ENCODE data around the gene PPM1E.

Gene PPM1E

DNA sequence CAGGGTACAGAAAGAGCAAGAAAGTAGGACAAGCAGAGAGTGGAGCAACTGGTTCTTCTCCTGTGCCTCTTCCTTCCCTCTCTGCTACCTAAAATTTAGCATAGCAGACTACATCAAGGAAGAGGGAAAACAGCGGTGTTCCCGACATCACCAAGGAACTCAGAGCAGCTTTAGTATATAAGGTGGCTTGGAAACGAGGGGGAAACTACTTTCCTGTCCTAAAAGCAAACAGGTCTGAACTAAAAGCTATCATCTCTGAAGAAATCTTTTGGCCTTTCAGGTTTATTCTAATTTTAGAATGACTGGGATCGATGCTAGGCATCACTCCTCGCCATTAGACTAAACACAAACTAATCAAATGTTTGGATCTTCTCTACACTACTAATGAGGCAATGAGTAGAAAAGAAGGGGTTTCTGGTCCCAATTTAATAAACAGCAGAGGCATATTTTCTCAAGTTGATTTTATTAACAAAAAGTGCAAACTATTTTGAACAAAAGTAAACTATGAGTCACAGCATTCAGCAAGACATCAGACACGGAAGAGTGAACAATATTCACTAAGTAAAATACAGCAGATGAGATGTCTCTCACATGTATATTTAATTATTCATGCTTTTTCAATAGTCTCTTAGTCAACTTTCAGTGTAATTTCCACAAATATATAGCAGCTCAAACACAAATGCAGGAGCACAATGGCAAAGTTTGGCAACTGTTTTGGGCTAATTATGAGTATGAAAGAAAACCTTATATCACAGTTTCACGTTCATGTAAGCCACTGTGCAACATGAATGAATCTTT lies 242.3 kb downstream of the PPM1E start:
- Histone ChIP-seq H3K36me3 (ENCODE audit: control insufficient read depth, insufficient read depth, low read length) (peaks cover 46% of the 10 kb centered on the region), H3K9ac (ENCODE audit: low read depth, low read length) (no peak overlapping the region), H3K4me1 (ENCODE audit: control insufficient read depth, insufficient read depth, low read length) (peaks cover 14% of the 10 kb centered on the region; the same call in 1 of the 2 replicates), H3K9me3 (ENCODE audit: control insufficient read depth, insufficient read depth, low read length) (no peaks in the 10 kb centered on the region), H3K4me3 (ENCODE audit: low read depth, low read length) (no peak overlapping the region), H3K27me3 (ENCODE audit: control insufficient read depth, insufficient read depth, low read length) (no peaks in the 10 kb centered on the region), H3K27ac (ENCODE audit: low read depth, low read length) (no peak overlapping the region)

DNA sequence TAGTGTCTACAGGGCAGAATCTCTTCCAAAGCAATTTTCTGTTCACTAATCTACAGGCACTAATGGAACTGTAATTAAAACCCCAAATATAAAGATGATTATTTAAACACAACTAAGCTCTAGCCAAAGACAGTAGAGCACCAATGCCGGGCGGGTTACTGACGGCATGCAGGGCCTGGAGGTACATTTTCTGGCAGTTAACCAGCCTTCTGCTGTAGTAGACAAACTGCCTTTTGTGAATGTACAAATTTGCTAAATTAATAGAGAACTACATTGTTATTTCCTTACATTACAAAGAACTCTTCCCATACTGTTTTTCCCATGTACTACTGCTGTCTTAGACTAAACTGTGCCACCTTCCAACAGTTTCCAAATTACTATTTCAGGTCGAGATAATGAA lies 243.2 kb downstream of the PPM1E start:
- H3K9me3 ChIP-seq (ENCODE audit: control insufficient read depth, insufficient read depth, low read length): no peaks in the 10 kb centered on the region
- H3K4me1 ChIP-seq (ENCODE audit: control insufficient read depth, insufficient read depth, low read length): peaks cover 10% of the 10 kb centered on the region; the same call in 1 of the 2 replicates
- H3K27ac ChIP-seq (ENCODE audit: low read depth, low read length): no peak overlapping the region
- peaks cover 46% of the 10 kb centered on the region for H3K36me3 ChIP-seq (ENCODE audit: control insufficient read depth, insufficient read depth, low read length)
- H3K9ac ChIP-seq (ENCODE audit: low read depth, low read length): no peak overlapping the region
- H3K4me3 ChIP-seq (ENCODE audit: low read depth, low read length): no peak overlapping the region
- H3K27me3 ChIP-seq (ENCODE audit: control insufficient read depth, insufficient read depth, low read length): no peaks in the 10 kb centered on the region

DNA sequence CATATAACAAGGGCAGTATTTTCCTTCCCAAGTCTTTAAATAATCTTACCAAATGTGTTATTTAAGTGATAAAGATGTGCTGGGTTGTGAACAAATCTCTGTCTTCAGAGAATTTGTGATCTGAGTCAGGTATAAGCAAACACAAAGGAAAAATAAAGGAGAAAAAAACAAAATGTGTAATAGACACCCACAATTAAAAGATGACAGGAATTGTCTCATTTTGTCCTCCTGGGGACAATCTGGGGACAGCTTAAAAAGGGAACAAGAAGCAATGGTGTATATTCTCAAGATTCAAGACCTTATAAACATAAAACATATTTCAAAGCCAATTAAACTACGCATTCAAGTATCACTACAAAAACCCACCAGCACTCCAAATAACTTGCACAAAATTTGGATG lies 243.8 kb downstream of the PPM1E start:
- Histone ChIP-seq H3K9ac (ENCODE audit: low read depth, low read length) (no peak overlapping the region), H3K4me1 (ENCODE audit: control insufficient read depth, insufficient read depth, low read length) (peaks cover 11% of the 10 kb centered on the region; the same call in 1 of the 2 replicates), H3K4me3 (ENCODE audit: low read depth, low read length) (no peak overlapping the region), H3K27me3 (ENCODE audit: control insufficient read depth, insufficient read depth, low read length) (no peaks in the 10 kb centered on the region), H3K36me3 (ENCODE audit: control insufficient read depth, insufficient read depth, low read length) (peaks cover 46% of the 10 kb centered on the region), H3K27ac (ENCODE audit: low read depth, low read length) (no peak overlapping the region), H3K9me3 (ENCODE audit: control insufficient read depth, insufficient read depth, low read length) (no peaks in the 10 kb centered on the region)

DNA sequence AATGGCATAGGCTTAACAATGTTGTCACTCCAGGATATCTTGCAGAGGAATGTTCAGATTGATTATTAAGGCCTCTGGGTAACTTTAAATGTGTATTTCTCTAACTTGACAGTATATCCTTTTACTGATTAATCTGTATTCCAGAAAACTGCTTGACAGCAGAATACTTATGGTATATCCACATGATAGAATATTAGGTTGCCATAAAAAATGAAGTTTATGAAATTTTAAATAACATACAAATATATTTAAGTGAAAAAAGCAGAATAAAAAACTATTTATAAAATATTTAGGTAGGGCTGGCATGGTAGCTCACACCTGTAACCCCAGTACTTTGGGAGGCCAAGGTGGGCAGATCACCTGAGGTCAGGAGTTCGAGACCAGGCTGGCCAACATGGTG lies 244.4 kb downstream of the PPM1E start:
- no peak overlapping the region for H3K9ac ChIP-seq (ENCODE audit: low read depth, low read length)
- no peaks in the 10 kb centered on the region for H3K27me3 ChIP-seq (ENCODE audit: control insufficient read depth, insufficient read depth, low read length)
- H3K4me1 ChIP-seq (ENCODE audit: control insufficient read depth, insufficient read depth, low read length): peaks cover 13% of the 10 kb centered on the region; the same call in 1 of the 2 replicates
- H3K9me3 ChIP-seq (ENCODE audit: control insufficient read depth, insufficient read depth, low read length): no peaks in the 10 kb centered on the region
- no peak overlapping the region for H3K4me3 ChIP-seq (ENCODE audit: low read depth, low read length)
- H3K27ac ChIP-seq (ENCODE audit: low read depth, low read length): no peak overlapping the region
- H3K36me3 ChIP-seq (ENCODE audit: control insufficient read depth, insufficient read depth, low read length): peaks cover 46% of the 10 kb centered on the region

DNA sequence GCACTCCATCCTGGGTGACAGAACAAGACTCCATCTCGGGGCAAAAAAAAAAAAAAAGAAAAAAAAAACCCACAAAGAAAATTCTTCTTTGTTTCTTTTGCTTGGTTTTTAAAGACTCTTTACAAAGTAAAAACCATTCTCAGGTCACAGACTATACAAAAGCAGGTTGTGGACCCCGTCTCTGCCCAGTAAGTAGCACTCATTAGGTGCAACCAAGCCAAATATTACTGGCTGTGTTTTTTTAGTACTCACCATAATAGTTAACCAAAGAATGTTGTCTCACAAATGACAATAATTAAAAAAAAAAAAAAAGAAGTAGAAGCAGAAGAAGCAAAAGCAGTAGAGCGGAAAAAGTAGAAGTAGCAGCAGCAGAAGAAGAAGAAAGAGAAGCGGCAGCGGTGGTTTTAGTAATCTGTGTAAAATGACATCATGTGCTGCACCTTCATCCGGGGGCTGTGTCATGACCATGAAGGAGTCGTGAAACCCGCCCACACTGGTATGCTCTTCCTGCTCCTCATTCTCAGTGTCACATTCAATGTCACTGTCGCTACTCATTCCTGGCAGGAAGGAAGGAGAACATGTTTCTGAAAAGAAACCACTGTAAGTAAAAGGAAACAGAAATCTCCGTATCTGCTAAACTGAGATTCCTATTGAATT lies 245.6 kb downstream of the PPM1E start:
- no peak overlapping the region for H3K9ac ChIP-seq (ENCODE audit: low read depth, low read length)
- peaks cover 48% of the 10 kb centered on the region for H3K36me3 ChIP-seq (ENCODE audit: control insufficient read depth, insufficient read depth, low read length)
- no peak overlapping the region for H3K27ac ChIP-seq (ENCODE audit: low read depth, low read length)
- H3K27me3 ChIP-seq (ENCODE audit: control insufficient read depth, insufficient read depth, low read length): no peaks in the 10 kb centered on the region
- no peak overlapping the region for H3K4me3 ChIP-seq (ENCODE audit: low read depth, low read length)
- H3K4me1 ChIP-seq (ENCODE audit: control insufficient read depth, insufficient read depth, low read length): peaks cover 13% of the 10 kb centered on the region; the same call in 1 of the 2 replicates
- no peaks in the 10 kb centered on the region for H3K9me3 ChIP-seq (ENCODE audit: control insufficient read depth, insufficient read depth, low read length)

DNA sequence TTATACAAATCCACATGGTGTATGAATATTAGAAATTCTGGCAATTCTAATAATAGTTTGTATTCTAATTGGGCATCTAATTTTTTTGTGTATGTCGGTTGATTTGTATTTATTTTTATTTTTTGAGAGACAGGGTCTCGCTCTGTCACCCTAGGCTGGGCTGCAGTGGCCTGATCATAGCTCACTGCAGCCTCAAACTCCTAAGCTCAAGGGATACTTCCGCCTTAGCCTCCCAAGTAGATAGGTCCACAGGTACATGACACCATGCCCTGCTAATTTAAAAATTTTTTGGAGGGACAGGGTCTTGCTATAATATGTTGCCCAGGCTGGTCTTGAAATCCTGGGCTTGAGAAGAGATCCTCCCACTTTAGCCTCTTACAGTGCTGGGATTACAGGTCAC lies 246.5 kb downstream of the PPM1E start:
- no peaks in the 10 kb centered on the region for H3K27me3 ChIP-seq (ENCODE audit: control insufficient read depth, insufficient read depth, low read length)
- peaks cover 42% of the 10 kb centered on the region for H3K36me3 ChIP-seq (ENCODE audit: control insufficient read depth, insufficient read depth, low read length)
- H3K4me3 ChIP-seq (ENCODE audit: low read depth, low read length): no peak overlapping the region
- no peaks in the 10 kb centered on the region for H3K9me3 ChIP-seq (ENCODE audit: control insufficient read depth, insufficient read depth, low read length)
- no peak overlapping the region for H3K9ac ChIP-seq (ENCODE audit: low read depth, low read length)
- peaks cover 13% of the 10 kb centered on the region; the same call in 1 of the 2 replicates for H3K4me1 ChIP-seq (ENCODE audit: control insufficient read depth, insufficient read depth, low read length)
- no peak overlapping the region for H3K27ac ChIP-seq (ENCODE audit: low read depth, low read length)

DNA sequence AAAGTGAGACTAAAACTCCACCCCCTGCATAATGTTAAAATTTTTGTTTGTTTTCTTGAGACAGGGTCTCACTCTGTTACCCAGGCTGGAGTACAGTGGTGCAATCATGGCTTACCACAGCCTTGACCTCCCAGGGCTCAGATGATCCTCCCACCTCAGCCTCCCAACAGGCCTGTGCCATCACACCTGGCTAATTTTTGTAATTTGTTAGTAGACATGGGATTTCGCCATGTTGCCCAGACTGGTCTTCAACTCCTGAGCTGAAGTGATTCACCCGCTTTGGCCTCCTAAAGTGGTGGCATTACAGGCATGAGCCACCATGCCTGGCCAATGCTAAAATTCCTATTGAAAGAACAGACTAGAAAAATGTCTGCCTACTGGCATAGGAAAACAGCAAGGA lies 247.2 kb downstream of the PPM1E start:
- H3K9ac ChIP-seq (ENCODE audit: low read depth, low read length): no peak overlapping the region
- no peaks in the 10 kb centered on the region for H3K9me3 ChIP-seq (ENCODE audit: control insufficient read depth, insufficient read depth, low read length)
- no peaks in the 10 kb centered on the region for H3K27me3 ChIP-seq (ENCODE audit: control insufficient read depth, insufficient read depth, low read length)
- H3K4me1 ChIP-seq (ENCODE audit: control insufficient read depth, insufficient read depth, low read length): peaks cover 13% of the 10 kb centered on the region; the same call in 1 of the 2 replicates
- H3K27ac ChIP-seq (ENCODE audit: low read depth, low read length): no peak overlapping the region
- no peak overlapping the region for H3K4me3 ChIP-seq (ENCODE audit: low read depth, low read length)
- peaks cover 41% of the 10 kb centered on the region for H3K36me3 ChIP-seq (ENCODE audit: control insufficient read depth, insufficient read depth, low read length)

DNA sequence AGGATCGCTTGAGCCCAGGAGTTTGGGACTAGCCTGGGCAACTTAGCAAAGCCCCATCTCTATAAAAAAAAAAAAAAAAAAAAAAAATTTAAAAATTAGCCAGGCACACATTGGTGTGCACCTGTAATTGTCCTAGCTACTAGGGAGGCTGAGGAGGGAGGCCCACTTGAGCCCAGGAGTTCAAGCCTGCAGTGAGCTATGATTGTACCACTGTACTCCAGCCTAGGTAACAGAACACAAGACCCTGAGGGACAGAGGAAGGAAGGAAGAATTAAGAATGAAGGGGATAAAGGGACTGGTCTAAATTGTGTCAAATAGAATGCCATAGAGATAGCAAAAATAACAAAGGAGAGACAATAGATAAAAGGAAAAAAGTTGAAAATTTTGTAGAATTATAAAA lies 248.2 kb downstream of the PPM1E start:
- Histone ChIP-seq H3K4me3 (ENCODE audit: low read depth, low read length) (no peak overlapping the region), H3K9me3 (ENCODE audit: control insufficient read depth, insufficient read depth, low read length) (no peaks in the 10 kb centered on the region), H3K36me3 (ENCODE audit: control insufficient read depth, insufficient read depth, low read length) (peaks cover 39% of the 10 kb centered on the region), H3K9ac (ENCODE audit: low read depth, low read length) (no peak overlapping the region), H3K4me1 (ENCODE audit: control insufficient read depth, insufficient read depth, low read length) (peaks cover 13% of the 10 kb centered on the region; the same call in 1 of the 2 replicates), H3K27ac (ENCODE audit: low read depth, low read length) (no peak overlapping the region), H3K27me3 (ENCODE audit: control insufficient read depth, insufficient read depth, low read length) (no peaks in the 10 kb centered on the region)

DNA sequence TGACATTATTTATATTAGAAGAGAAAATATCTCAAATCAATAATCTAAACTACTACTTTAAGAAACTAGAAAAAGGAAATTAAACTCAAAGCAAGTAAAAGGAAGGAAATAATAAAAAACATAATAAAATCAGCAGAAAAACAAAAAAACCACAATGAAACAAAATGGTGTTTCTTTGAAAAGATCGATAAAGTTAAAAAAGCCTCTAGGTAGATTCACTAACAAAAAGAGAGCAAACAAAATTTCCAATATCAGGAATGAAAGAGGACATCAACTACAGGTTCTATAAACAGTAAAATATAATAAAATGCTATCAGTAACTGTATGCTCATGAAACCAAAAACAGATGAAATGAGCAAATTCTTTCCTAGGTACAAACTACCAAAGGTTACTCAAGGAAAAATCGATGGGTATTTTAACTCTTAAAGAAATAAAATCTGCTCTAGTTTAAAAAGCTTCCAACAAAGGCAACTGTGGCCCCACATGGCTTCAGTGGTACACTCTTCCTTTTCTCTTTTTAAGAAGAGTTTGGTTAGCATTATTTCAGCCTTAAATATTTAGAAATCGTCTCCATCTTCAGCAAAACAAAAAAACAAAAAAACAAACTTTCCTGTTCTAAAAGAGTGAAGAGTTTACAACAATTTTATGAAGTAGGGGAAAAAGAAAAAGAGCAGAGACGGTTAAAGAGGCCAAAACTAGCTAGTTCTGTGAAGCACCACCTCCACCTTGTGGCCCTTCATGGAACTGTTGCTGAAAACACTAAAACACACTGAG lies 248.9 kb downstream of the PPM1E start:
- H3K36me3 ChIP-seq (ENCODE audit: control insufficient read depth, insufficient read depth, low read length): peaks cover 33% of the 10 kb centered on the region
- peaks cover 13% of the 10 kb centered on the region; the same call in 1 of the 2 replicates for H3K4me1 ChIP-seq (ENCODE audit: control insufficient read depth, insufficient read depth, low read length)
- no peak overlapping the region for H3K9ac ChIP-seq (ENCODE audit: low read depth, low read length)
- H3K27me3 ChIP-seq (ENCODE audit: control insufficient read depth, insufficient read depth, low read length): no peaks in the 10 kb centered on the region
- H3K9me3 ChIP-seq (ENCODE audit: control insufficient read depth, insufficient read depth, low read length): no peaks in the 10 kb centered on the region
- H3K4me3 ChIP-seq (ENCODE audit: low read depth, low read length): no peak overlapping the region
- no peak overlapping the region for H3K27ac ChIP-seq (ENCODE audit: low read depth, low read length)

DNA sequence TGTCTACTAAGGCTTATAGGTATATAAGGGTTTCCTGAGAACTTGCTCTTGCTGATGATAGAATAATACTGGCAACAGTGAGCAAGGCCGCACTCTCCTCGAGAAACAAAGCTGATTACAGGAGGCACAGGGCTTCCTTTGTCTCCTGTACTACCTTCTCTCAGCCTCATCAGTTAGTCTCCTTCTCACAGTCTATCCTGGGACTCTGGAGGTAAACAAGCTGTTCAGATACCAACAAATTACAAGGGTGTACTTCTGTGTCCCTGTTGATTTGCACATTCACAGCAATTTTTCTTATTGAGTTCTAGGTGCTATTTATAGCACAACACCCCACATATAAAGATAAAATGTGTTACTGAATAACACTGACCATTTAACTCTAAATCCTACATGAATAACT lies 252.3 kb downstream of the PPM1E start:
- Histone ChIP-seq H3K27me3 (ENCODE audit: control insufficient read depth, insufficient read depth, low read length) (no peaks in the 10 kb centered on the region), H3K36me3 (ENCODE audit: control insufficient read depth, insufficient read depth, low read length) (peaks cover 49% of the 10 kb centered on the region), H3K4me1 (ENCODE audit: control insufficient read depth, insufficient read depth, low read length) (0 out of 2 replicates have a peak, but pooled peaks cover 3% of the 10 kb centered on the region), H3K4me3 (ENCODE audit: low read depth, low read length) (no peak overlapping the region), H3K9me3 (ENCODE audit: control insufficient read depth, insufficient read depth, low read length) (no peaks in the 10 kb centered on the region), H3K27ac (ENCODE audit: low read depth, low read length) (no peak overlapping the region), H3K9ac (ENCODE audit: low read depth, low read length) (no peak overlapping the region)
